Esophagus muscularis mucosa (tissue), 4 donors: Measurements from ENCODE around the gene L2HGDH. TPM values are rescaled to one million over a fixed set of nuclear protein-coding genes. Genes with fewer than 3 reads are reported as not detected.
A peak's percentile ranks its signal among the peaks of the same experiment; 100 is the strongest.

ENCODE experiments used
- DNase-seq: peaks from one replicate; pipeline ENCODE4 v3.0.0-alpha.2; 2017; ENCODE audit errors: extremely low spot score
- H3K27ac ChIP-seq, 4 donors: fragments of 200-600 bp; sonication (generic); replicated peaks in 1 of 4; 1 replicate in 3 of 4; 2 replicates in 1 of 4; pipeline ENCODE4 v1.5.1; 2016 to 2019; ENCODE audit warnings: mild to moderate bottlenecking in 1 of 4
- H3K27me3 ChIP-seq, 4 donors: fragments of 200-600 bp; sonication (generic); one replicate each; pipeline versions ENCODE4 v1.5.1 to v1.6.0; 2016 to 2019
- H3K36me3 ChIP-seq, 4 donors: fragments of 200-600 bp; sonication (generic); one replicate each; pipeline ENCODE4 v1.5.1; 2016 to 2019
- H3K4me1 ChIP-seq, 4 donors: fragments of 200-600 bp; sonication (generic); one replicate each; pipeline ENCODE4 v1.5.1; 2016 to 2019
- H3K4me3 ChIP-seq, 4 donors: fragments of 200-600 bp; sonication (generic); 1 replicate in 2 of 4; 2 replicates in 2 of 4; pipeline ENCODE4 v1.5.1; 2016 to 2019; ENCODE audit warnings: mild to moderate bottlenecking in 4 of 4, moderate library complexity in 1 of 4
- H3K9me3 ChIP-seq, 4 donors: fragments of 200-600 bp; sonication (generic); 1 replicate in 3 of 4; 2 replicates in 1 of 4; pipeline ENCODE4 v1.5.1; 2016 to 2019
- CTCF ChIP-seq, 3 experiments: fragments of 200-600 bp in 2 of 3; fragments of 450-650 bp in 1 of 3; sonication (generic) in 2 of 3; IDR thresholded peaks; one replicate each; pipeline ENCODE4 v1.5.1; 2017 to 2019; ENCODE audit warnings: antibody characterized with exemption in 3 of 3, mild to moderate bottlenecking in 2 of 3, moderate library complexity in 1 of 3
- EP300 ChIP-seq: sonication (generic); formaldehyde crosslinking; IDR thresholded peaks from one replicate; pipeline ENCODE4 v1.6.1; 2017; ENCODE audit warnings: antibody characterized with exemption
- POLR2A ChIP-seq: fragments of 450-650 bp; IDR thresholded peaks from one replicate; pipeline ENCODE4 v1.6.1; 2017; ENCODE audit warnings: antibody characterized with exemption, moderate library complexity, mild to moderate bottlenecking, low read depth
- POLR2AphosphoS5 ChIP-seq, 2 donors: sonication (generic); formaldehyde crosslinking; IDR thresholded peaks; one replicate each; pipeline ENCODE4 v1.6.1; 2017; ENCODE audit warnings: antibody characterized with exemption in 2 of 2
- WGBS: methylation state at CpG from one replicate; pipeline ENCODE4 v1.1.5; 2018; 5-methylcytosine and 5-hydroxymethylcytosine counted together
- intact Hi-C: fragments of 100-400 bp; cut with DNase I; formaldehyde crosslinking; loops from one replicate; pipeline ENCODE4 v1.15.1; 2023
- total RNA-seq, 4 donors: library from RNA; depleted of rRNA; stranded (reverse); fragments of >200 nt; gene quantifications; one replicate each; pipeline versions ENCODE4 v1.1.0 to v1.2.1, GENCODE V29; 2016

Gene L2HGDH
- 10 to 100 TPM in 1 of 4 donors, 1 to 10 TPM in 3; 4.0 to 12.2 (median 7.7) TPM for total RNA-seq

GRCh38 chr14:50311972-50312733 is at the start of gene L2HGDH, which contains the start of gene DMAC2L:
L2HGDH (minus strand) TSS chr14:50312229; CDS start chr14:50312150, 79 bp downstream.
DMAC2L (plus strand) TSS chr14:50312324; CDS start chr14:50321488, 9,164 bp downstream.
- Histone ChIP-seq H3K4me1 (peaks cover 13 to 22% (median 16%) of the 10 kb centered on the region in 4 donors), H3K27ac (peak within 1 kb of the TSS; percentile 86 to 97 (median 92)), H3K9me3 (no peaks in the 10 kb centered on the region), H3K4me3 (peak within 1 kb of the TSS; percentile 79 to 98 (median 84)), H3K27me3 (no peaks in the 10 kb centered on the region), H3K36me3 (peaks cover 0 to 8% (median 0%) of the 10 kb centered on the region in 4 donors)
- WGBS, result 1% methylated on average over 14 of the region's 83 CpGs
- peak; percentile 97 for DNase-seq
- TF ChIP-seq CTCF (IDR thresholded peaks at IDR 0.05) (peak in 1 of 3 experiments; percentile 1), EP300 (no peak), POLR2A (peak; percentile 67), POLR2AphosphoS5 (IDR thresholded peaks at IDR 0.05) (peak; percentile 83 to 93)
- intact Hi-C loops, result loop anchor here (2.0 to 10.0 kb wide), 2 partner anchors 221 to 353 kb away; partner anchors contain the start of genes MAP4K5 and SAV1

GRCh38 chr14:50360851-50361250 is 48.8 kb upstream of the L2HGDH start:
- intact Hi-C loops, result no loop called here
- H3K36me3 ChIP-seq, result peaks cover 0 to 10% (median 0%) of the 10 kb centered on the region in 4 donors
- DNase-seq, result no peak
- H3K27ac ChIP-seq, result no peak overlapping the region
- no peak overlapping the region for H3K4me3 ChIP-seq
- peaks cover 9 to 15% (median 10%) of the 10 kb centered on the region in 4 donors for H3K4me1 ChIP-seq
- 86% methylated on average over 2 of the region's 2 CpGs for WGBS
- H3K9me3 ChIP-seq, result no peaks in the 10 kb centered on the region
- no peaks in the 10 kb centered on the region for H3K27me3 ChIP-seq
- TF ChIP-seq POLR2AphosphoS5 (IDR thresholded peaks at IDR 0.05), result no peak

GRCh38 chr14:50360093-50360492 is 48.1 kb upstream of the L2HGDH start:
- H3K4me1 ChIP-seq, result peaks cover 9 to 15% (median 10%) of the 10 kb centered on the region in 4 donors
- WGBS, result 98% methylated on average over 3 of the region's 3 CpGs
- no peak overlapping the region for H3K27ac ChIP-seq
- DNase-seq, result no peak
- TF ChIP-seq POLR2AphosphoS5 (IDR thresholded peaks at IDR 0.05), result no peak
- TF ChIP-seq CTCF (IDR thresholded peaks at IDR 0.05), result no peak
- no peak for TF ChIP-seq EP300
- no peak for TF ChIP-seq POLR2A
- H3K27me3 ChIP-seq, result no peaks in the 10 kb centered on the region
- H3K4me3 ChIP-seq, result no peak overlapping the region
- peaks cover 0 to 10% (median 0%) of the 10 kb centered on the region in 4 donors for H3K36me3 ChIP-seq
- intact Hi-C loops, result no loop called here
- no peaks in the 10 kb centered on the region for H3K9me3 ChIP-seq

- Histone ChIP-seq H3K27ac (no peak overlapping the region), H3K4me3 (no peak overlapping the region), H3K36me3 (peaks cover 0 to 10% (median 0%) of the 10 kb centered on the region in 4 donors), H3K4me1 (peaks cover 9 to 15% (median 10%) of the 10 kb centered on the region in 4 donors), H3K27me3 (no peaks in the 10 kb centered on the region), H3K9me3 (no peaks in the 10 kb centered on the region)
- 92% methylated on average over 5 of the region's 5 CpGs for WGBS
- intact Hi-C loops, result no loop called here
- TF ChIP-seq POLR2A (no peak), CTCF (IDR thresholded peaks at IDR 0.05) (no peak), EP300 (no peak), POLR2AphosphoS5 (IDR thresholded peaks at IDR 0.05) (no peak)
- DNase-seq, result no peak
Measured at GRCh38 chr14:50359631-50360030, 47.6 kb upstream of the L2HGDH start.

GRCh38 chr14:50357753-50358395 is 45.8 kb upstream of the L2HGDH start:
- Histone ChIP-seq H3K36me3 (peaks cover 0 to 10% (median 0%) of the 10 kb centered on the region in 4 donors), H3K9me3 (no peaks in the 10 kb centered on the region), H3K4me3 (no peak overlapping the region), H3K27ac (no peak overlapping the region), H3K27me3 (no peaks in the 10 kb centered on the region), H3K4me1 (peaks cover 0 to 2% (median 0%) of the 10 kb centered on the region in 4 donors)
- no peak for DNase-seq
- no peak for TF ChIP-seq POLR2AphosphoS5 (IDR thresholded peaks at IDR 0.05)
- TF ChIP-seq POLR2A, result no peak
- no peak for TF ChIP-seq CTCF (IDR thresholded peaks at IDR 0.05)
- TF ChIP-seq EP300, result no peak
- 95% methylated on average over 4 of the region's 4 CpGs for WGBS
- intact Hi-C loops, result no loop called here
